GM18858 (cell line): ENCODE results near the gene USP43.
"Not testable (repeated sequence)": the region's sequence is repeated elsewhere in the genome, so short reads cannot be mapped to it uniquely, and the experiment has no call there.

Source experiments
- ATAC-seq: cut with Tn5 transposase; IDR thresholded peaks from one replicate; pipeline ENCODE4 v1.9.1; 2021; ENCODE audit not compliant: unreplicated experiment

The USP43 gene, protein sequence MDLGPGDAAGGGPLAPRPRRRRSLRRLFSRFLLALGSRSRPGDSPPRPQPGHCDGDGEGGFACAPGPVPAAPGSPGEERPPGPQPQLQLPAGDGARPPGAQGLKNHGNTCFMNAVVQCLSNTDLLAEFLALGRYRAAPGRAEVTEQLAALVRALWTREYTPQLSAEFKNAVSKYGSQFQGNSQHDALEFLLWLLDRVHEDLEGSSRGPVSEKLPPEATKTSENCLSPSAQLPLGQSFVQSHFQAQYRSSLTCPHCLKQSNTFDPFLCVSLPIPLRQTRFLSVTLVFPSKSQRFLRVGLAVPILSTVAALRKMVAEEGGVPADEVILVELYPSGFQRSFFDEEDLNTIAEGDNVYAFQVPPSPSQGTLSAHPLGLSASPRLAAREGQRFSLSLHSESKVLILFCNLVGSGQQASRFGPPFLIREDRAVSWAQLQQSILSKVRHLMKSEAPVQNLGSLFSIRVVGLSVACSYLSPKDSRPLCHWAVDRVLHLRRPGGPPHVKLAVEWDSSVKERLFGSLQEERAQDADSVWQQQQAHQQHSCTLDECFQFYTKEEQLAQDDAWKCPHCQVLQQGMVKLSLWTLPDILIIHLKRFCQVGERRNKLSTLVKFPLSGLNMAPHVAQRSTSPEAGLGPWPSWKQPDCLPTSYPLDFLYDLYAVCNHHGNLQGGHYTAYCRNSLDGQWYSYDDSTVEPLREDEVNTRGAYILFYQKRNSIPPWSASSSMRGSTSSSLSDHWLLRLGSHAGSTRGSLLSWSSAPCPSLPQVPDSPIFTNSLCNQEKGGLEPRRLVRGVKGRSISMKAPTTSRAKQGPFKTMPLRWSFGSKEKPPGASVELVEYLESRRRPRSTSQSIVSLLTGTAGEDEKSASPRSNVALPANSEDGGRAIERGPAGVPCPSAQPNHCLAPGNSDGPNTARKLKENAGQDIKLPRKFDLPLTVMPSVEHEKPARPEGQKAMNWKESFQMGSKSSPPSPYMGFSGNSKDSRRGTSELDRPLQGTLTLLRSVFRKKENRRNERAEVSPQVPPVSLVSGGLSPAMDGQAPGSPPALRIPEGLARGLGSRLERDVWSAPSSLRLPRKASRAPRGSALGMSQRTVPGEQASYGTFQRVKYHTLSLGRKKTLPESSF

DNA sequence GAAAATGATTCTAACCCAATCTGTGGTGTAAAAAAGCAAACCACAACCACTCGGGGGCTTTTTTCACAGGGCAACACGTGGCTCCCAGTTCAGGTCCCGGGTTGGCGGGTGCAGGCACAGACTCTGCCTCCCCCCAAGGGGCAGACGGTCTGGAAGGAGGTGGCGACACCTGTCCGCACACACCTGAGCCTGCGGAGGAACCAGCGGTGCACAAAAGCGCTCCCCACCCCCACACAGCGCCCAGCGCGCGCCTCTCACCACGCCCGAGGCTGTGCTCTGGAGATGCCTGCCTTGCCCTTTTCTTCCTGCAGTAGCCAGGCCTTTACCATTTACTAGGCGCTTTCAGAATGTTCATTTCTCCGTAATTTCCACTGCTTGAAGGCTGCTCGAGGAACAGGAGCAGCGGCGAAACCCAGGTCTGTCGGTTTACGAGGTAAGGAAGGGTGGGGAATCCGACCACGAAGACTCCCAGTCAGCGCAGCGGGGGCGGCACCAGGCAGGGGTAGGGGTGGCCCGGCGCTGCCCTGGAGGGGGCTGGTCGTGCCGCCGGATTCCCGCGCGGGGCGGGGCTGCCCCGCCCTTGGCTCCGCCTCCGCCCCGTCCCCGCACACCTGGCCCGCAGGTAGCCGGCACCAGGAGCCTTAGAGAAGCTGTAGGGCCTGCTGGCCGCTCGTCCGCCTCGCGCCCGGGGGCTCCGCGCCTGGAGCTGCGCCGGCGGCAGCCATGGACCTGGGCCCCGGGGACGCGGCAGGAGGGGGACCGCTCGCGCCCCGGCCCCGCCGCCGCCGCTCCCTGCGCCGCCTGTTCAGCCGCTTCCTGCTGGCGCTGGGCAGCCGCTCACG, at the start of gene USP43:
Gene USP43 (plus strand): TSS at position 608 of the 842 bp plus-strand sequence. CDS start 116 bp downstream, at position 724.
- no peak for ATAC-seq

DNA sequence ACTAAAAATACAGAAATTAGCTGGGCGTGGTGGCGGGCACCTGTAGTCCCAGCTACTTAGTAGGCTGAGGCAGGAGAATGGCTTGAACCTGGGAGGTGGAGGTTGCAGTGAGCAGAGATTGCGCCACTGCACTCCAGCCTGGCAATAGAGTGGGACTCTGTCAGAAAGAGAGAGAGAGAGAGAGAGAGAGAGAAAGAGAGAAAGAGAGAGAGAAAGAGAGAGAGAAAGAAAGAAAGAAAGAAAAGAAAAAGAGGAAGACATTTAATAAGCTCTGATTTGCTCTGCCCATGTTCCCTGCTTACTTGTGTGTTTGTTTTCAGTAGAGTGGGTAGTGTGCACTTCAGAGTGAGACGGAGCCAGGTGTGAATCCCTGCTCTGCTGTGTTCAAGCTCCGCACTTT, 47.7 kb upstream of the USP43 start:
- not testable (repeated sequence) for ATAC-seq

DNA sequence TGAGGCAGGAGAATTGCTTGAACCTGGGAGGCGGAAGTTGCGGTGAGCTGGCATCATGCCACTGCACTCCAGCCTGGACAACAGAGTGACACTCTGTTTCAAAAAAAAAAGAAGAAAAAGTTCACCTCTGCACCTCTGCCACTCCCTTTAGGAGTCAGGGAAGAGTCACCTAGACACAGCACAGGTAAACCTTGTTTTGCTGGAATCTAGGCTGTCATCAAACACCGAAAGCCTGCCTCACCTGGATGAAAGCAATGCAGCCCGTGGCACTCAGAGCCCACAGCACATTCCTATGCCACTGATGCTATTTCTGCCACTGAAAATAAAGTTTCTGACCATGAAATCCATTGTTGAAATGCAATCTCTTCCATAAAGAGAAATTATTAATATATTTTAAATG, 46.7 kb upstream of the USP43 start:
- ATAC-seq = no peak

DNA sequence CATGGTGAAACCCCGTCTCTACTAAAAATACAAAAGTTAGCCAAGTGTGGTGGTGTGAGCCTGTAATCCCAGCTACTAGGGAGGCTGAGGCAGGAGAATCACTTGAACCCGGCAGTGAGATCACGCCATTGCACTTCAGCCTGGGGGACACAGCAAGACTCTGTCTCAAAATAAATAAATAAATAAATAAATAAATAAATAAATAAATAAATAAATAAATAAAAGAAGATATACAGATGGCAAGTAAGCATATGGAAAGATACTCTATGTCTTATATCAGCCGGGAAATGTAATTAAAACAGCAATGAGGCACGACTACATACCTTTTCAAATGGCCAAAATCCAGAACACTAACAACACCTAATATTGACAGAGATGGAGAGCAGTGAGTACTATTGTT, 40.7 kb upstream of the USP43 start:
- ATAC-seq = not testable (repeated sequence)

DNA sequence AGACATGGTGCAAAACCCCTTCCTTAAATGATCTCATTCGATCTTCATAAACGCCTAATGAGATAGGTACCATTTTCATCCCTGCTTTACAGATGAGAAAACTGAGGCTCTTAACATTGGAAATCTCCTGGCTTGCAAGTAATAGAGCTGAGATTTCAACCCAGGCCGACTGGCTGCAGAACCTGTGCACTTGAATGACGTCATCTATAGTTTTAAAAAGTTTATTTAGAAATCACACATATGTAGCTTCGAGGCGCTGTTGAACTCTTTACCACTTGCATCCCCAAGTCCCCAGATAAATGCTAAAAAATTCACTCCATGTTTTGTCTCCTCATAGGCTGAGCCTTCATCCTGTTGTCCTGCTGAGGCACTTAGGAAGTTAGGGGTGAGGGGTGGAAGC, 38.9 kb upstream of the USP43 start:
- ATAC-seq = no peak

DNA sequence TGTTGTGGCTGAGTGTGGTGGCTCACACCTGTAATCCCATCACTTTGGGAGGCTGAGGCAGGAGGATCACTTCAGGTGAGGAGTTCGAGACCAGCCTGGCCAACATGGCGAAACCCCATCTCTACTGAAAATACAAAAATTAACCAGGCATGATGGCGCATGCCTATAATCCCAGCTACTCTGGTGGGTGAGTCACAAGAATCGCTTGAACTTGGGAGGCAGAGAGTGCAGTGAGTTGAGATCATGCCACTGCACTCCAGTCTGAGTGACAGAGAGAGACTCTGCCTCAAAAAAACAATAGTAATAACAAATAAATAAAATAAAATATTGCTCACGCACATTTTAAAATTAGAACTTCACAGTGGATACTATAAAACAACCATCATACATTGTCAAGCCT, 38.3 kb upstream of the USP43 start:
- not testable (repeated sequence) for ATAC-seq

DNA sequence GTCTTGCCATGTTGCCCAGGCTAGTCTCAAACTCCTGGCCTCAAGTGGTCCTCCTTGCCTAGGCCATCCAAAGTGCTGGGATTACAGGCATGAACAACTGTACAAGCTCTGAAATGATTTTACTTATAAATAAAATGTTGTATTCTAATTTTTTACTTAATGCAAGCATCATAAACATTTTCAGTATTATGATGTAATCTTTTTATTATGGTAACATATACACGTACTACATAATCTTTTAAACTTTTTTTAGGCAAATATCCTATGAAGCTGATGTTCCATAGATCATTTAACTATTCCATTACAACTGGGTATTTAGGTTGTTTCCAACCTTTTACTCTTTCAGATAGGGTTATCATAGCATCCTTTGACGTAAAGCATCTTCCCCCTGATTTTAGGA, 33.8 kb upstream of the USP43 start:
- ATAC-seq = no peak

DNA sequence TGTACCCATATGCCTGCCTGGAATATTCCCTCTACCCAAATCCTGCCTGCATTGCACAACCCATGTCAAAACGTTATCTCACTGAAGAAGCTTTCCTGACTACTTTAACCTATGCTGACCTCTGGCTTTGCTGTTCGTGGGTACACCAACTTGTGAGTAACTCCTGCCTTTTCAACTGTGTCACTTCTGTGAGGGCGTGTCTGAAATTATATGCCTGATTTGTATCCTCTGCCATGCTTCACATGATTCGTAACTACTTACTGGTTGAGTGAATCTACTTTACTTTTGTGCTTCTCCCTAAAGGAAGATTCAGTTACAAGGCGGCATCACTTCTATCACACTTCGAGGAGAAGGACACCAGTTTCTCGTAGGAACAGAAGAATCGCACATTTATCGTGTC, 33.3 kb upstream of the USP43 start:
- ATAC-seq = no peak

DNA sequence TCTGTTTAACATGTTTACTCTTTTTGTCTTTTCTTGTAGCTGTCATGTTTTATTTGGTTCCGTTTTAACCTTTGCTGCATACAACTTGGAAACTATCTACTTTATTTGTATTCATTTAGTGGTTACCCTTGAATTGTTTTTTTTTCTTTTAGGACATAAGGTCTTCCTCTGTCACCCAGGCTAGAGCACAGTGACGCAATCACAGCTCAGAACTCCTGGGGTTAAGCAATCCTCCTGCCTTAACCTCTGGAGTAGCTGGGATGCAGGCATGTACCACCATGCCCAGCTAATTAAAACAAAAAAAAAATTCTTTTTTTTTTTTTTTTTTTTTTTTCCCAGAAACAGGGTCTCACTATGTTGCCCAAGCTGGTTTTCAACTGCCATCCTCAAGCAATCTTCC, 29.8 kb upstream of the USP43 start:
- no peak for ATAC-seq

DNA sequence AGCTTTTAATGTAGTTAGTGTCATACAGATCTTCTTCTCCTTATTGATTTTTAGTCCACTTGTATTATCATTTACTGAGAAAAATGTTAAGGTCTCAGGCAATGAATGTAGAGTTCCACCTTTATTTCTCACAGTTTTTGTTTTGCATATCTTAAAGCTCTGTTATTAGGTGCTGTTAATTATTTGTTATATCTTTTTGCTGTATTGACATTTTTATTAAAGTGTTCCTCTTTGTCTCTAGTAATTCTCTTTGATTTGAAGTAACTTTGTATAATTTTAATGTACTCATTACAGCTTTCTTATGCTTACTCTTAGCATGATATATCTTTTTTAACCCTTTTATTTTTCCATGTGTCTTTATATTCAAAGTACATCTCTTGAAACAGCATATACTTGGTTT, 22.4 kb upstream of the USP43 start:
- ATAC-seq = no peak

DNA sequence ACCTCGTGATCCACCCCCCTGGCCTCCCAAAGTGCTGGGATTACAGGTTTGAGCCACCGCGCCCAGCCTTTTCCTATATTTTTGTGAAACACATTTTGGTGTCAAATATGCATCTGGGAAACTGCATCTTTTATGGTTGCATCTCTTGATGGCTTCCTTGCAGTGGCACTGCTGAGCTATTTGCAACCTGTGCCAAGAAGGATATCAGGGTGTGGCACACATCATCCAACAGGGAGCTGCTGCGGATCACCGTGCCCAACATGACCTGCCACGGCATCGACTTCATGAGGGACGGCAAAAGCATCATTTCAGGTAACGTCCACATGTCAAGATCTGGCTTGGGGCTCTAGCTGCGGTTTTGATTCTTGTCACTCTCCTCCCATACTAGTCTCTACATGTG, 16.8 kb upstream of the USP43 start:
- no peak for ATAC-seq

DNA sequence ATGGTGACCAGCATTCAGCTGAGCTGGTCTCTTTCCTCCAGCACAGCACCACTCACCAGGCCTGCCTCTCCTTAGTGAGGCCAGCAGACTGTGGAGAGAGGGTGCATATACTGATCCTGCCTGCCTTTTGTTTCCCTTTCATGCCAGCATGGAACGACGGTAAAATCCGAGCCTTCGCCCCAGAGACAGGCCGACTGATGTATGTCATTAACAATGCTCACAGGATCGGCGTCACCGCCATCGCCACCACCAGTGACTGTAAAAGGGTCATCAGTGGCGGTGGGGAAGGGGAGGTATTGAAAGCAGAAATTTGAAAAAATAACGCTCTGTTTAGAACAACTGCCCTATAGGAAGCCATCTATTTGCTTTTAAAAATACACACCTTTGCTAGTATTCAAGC, 12.6 kb upstream of the USP43 start:
- no peak for ATAC-seq

DNA sequence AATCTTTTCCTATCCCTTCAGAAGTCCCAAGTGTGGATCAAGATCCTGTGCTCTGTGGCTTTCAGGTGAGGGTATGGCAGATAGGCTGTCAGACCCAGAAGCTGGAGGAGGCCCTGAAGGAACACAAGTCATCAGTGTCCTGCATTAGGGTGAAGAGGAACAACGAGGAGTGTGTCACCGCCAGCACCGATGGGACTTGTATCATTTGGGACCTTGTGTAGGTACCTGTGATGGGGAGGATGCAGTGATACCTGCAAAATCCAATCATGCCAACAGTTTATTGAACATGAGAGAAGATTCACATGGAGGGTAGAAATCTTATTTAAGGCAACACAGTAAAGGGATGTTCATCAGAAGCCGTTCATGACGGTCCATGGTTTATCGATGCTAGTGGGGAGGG, 10.0 kb upstream of the USP43 start:
- ATAC-seq = no peak

DNA sequence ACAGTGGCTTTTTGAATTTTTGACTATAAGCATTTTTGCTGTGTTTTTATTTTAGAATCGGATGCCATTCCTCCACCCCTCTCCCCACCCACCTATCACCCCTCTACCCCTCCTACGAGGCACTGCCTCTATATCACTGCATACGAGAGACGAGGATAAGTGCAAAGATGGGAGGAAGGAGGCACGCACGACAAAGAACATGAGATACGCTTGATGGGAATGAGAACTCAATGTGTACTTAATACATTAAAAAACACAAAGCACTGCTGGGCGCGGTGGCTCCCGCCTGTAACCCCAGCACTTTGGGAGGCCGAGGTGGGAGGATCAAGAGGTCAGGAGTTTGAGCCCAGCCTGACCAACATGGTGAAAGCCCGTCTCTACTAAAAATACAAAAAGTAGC, 8.8 kb upstream of the USP43 start:
- ATAC-seq = no peak

DNA sequence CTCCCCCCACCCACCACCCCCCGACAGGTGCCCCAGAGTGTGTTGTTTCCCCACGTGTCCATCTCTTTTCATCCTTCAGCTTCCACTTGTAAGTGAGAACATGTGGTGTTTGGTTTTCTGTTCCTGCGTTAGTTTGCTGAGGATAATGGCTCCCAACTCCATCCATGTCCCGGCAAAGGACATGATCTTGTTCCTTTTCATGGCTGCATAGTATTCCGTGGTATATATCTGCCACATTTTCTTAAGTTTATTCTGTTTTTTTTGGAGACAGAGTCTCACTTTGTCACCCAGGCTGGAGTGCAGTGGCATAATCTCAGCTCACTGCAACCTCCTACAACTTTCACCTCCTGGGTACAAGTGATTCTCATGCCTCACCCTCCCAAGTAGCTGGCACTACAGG, 4.9 kb upstream of the USP43 start:
- not testable (repeated sequence) for ATAC-seq

DNA sequence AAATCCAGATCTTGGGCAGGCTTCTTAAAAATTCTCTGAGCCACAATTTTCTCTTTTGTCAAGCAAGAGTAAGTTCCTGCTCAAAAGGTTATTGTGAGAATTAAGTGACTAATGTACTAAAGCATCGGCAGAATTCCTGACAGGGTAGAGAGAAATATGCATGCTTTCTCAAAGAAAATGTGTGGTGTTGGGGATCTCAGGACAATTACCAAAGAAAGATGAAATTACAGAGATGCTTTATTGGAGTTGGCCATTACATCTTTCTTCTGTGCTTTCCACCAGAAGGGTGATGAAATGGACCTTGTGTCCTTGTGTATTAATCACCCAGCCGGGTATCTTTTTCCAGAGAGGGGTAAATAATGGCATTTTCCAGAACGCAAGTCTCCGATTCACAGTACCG, 1.7 kb upstream of the USP43 start:
- ATAC-seq = no peak

DNA sequence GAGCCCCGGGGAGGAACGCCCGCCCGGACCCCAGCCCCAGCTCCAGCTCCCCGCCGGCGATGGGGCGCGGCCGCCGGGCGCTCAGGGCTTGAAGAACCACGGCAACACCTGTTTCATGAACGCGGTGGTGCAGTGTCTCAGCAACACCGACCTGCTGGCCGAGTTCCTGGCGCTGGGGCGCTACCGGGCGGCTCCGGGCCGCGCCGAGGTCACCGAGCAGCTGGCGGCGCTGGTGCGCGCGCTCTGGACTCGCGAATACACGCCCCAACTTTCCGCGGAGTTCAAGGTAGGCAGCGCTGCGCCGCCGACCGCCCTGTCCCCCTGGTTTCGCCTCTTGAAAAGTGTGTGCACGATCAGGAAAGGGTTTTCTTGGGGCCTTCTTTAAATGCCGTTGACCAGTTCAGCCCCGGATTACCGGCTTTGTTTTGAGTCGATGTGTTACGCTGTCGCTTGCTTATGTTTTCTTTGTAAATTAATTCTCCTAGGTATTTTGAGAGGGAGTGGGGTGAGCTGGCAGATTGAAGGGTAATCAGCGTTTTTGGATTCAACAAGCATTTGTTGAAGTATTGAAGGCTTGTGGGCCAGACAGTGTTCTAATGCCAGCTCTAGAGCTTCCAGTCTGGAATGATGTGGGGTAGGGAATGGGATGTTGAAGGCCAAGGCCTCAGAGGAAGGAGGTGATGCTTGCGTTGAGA, 681 bp downstream of the USP43 start:
- ATAC-seq = no peak

DNA sequence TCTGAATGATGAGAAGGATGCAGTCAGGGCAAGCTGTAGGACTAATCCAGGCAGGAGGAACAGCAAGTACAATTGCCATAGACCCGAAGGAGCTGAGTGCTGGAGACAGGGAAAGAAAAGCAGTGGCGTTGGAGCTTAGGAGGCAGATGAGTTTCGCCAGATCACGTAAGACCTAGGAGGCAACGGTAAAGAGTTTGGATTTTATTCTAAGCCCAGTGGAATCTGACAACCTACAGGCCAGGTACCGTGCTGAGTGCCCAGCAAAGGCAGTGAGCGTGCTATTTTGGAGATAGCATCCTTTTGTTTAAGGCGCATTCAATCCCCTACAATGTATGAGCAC, 1.2 kb downstream of the USP43 start:
- ATAC-seq = no peak

DNA sequence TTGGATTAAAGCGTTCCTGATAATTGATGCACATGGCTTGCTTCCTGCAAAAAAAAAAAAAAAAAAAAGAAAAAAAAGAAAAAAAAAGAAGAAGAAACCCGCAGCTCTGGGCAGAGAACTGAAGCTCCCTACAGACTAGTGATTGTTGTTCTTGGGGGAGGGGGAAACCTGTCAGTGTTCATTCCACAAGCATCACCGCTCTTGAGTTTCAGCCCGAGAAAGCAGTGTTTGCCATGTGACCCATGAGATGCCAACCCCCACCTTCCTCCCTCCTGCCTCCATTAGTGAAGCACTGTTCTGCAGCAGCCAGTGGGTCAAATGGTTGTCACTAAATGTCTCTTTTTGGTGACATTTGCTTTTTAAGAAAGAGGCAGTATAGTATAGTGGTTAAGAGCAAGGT, 1.7 kb downstream of the USP43 start:
- no peak for ATAC-seq

DNA sequence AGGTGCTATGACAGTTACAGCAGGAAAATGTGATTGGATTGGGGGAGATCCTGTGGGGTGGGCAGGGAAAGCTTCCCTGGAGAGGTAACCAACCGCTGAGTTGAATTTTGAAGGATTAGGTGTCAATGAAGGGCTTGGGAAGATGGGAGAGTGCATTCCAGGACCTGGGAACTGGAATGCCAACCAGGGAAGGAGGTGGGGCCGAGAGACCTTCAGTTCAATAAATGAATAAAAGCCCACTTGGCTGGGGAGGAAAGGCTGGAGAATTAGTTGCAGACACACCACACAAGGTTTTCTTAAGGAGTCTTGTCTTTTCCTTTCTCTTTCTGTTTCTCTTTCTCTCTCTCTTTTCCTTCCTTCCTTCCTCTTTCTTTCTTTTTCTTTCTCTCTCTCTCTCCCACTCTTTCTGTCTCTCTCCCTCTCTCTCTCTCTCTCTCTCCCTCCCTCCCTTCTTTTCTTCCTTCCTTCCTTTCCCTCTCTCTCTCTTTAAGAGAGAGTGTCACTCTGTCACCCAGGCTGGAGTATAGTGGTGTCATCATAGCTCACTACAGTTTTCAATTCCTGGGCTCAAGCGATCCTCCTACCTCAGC, 3.3 kb downstream of the USP43 start:
- no peak for ATAC-seq
